HG02571 (cell line): ENCODE results near the gene EIPR1.

Source experiments
- ATAC-seq: cut with Tn5 transposase; IDR thresholded peaks from one replicate; pipeline ENCODE4 v1.9.1; 2021; ENCODE audit warnings: mild to moderate bottlenecking, moderate library complexity; ENCODE audit not compliant: unreplicated experiment

The EIPR1 gene

DNA sequence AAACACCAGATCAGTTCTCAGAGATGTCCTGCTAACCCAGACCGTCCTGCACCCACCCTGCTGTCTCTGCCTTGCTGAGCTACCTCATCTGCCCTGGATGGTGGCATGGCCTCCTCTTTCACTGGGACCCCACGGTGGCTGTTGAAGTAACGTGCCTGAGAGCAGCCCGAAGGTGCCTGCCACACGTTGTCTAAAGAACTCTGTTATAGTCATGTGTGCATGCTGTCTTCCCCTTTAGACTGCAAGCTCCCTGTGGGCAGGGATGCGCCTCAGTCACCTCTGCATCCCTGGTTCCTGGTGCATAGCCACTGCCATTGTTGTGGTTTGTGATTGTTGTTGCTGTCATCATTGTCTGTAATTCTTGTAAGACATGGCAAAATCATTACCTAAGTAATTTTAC is 235.9 kb downstream of the EIPR1 start:
- ATAC-seq = no peak

GRCh38 chr2:3139906-3140305 is 237.7 kb downstream of the EIPR1 start:
- ATAC-seq = no peak
